Rectal smooth muscle tissue (tissue), 1 donor: ENCODE data around the gene DGCR6L.
"Not testable (repeated sequence)": the region's sequence is repeated elsewhere in the genome, so short reads cannot be mapped to it uniquely, and the experiment has no call there.

ENCODE experiments used
- H3K27ac ChIP-seq: one replicate; pipeline ENCODE4 v1.7.0; 2013; ENCODE audit warnings: low read depth, low read length, inconsistent platforms
- H3K27me3 ChIP-seq: one replicate; pipeline ENCODE4 v1.7.0; 2013; ENCODE audit warnings: low read length; ENCODE audit not compliant: control insufficient read depth, insufficient read depth
- H3K36me3 ChIP-seq: one replicate; pipeline ENCODE4 v1.7.0; 2013; ENCODE audit warnings: low read length; ENCODE audit not compliant: control insufficient read depth, insufficient read depth
- H3K4me1 ChIP-seq: one replicate; pipeline ENCODE4 v1.7.0; 2013; ENCODE audit warnings: low read length; ENCODE audit not compliant: control insufficient read depth, insufficient read depth
- H3K4me3 ChIP-seq: one replicate; pipeline ENCODE4 v1.7.0; 2013; ENCODE audit warnings: low read length
- H3K9ac ChIP-seq: one replicate; pipeline ENCODE4 v1.7.0; 2013; ENCODE audit warnings: low read length

DGCR6L gene

DNA sequence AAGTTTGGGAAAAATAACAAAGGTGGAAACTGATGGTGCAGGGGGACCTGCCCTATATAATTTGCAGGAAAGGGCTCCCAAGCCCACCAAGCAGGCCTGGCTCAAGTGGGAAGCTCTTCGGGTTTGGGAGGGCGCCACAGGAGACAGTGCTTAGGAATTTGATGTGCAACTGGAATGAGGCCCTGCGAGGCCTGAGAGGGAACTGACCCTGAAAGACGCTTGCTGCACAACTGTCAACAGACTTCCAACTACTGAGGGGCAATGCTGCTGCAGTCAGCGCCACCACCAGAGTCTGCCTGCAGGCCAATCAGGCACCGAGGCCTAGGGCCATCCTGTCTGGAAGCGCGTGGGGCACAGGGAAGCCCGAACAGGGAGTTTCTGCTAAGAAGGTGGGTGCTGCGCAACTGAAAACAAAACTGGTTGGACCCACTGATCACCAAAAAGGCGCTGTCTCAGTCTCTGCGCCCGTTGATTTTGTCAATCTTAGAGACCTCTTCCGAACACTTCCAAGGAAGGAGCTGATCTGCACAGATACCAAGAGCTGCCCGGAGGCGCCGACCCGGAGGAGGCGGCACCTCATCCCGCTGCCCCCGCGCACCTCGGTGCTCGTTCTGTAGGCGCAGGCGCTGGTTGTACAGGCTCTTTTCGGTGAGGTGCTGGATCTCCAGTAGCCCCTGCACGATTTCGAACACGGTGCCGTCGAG, 667 bp downstream of the DGCR6L start:
- Histone ChIP-seq H3K36me3 (no peaks in the 10 kb centered on the region), H3K9ac (peak overlapping the region; percentile 49), H3K4me1 (peaks cover 10% of the 10 kb centered on the region), H3K27ac (peak overlapping the region; percentile 58), H3K27me3 (no peaks in the 10 kb centered on the region), H3K4me3 (peak overlapping the region; percentile 89)

DNA sequence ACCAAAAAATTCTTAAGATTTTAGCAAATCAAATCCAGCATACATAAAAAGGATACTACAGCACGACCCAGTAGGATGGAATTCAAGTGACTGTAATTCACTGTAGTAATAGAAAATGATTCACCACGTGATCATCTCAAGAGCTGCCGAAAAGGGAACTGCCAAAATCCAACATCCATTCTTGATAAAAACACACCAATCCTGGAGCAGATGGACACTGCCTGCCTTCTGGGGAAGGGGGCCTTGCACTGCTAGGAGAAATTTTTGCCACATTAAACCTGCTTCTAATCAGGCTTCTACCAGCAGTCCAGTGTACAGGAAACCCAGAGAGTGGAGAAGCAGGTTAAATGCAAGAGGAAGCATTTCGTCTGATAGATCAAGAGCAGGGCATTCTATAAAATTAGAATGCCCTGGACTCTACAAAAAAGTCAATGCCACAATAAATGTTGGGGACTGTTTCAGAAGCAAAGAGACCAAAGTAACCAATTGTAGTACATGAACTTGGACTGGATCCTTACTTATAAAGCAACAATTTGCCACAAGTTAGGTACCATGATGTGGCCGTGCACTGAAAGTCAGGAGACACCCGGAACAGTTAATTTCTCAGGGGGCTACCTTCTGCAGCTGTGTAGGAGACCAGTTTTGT, 1.7 kb downstream of the DGCR6L start:
- not testable (repeated sequence) for H3K27ac ChIP-seq, H3K9ac ChIP-seq, H3K4me3 ChIP-seq, H3K4me1 ChIP-seq, H3K36me3 ChIP-seq, H3K27me3 ChIP-seq

DNA sequence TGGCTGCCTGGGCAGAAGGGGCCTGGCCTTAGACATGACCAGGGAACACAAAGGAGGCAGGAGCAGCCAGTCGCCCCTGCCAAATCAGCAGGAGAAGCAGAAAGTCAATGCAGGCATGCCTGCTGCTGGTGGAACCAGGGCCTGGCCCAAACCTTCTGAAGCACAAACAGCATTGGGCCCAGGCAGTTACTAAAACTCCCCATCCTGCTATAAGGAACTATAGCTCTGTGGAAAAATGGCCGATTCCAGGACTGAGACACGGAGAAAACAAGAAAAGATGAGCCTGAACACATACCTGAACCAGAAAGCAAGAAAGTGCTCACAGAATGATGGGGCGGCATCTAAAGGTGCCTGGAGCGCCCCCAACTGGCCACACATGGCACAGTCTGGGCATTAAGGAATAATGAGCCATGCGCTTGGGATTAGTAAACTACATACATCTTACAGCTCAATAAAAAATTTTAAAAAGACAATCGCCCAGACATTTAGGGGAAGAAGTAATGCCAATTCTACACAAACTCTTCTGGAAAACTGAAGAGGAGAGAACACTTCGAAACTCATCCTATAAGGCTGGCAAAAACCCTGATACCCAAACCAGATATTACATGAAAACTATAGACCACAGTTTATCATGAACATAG, 2.3 kb downstream of the DGCR6L start:
- not testable (repeated sequence) for H3K4me1 ChIP-seq, H3K9ac ChIP-seq, H3K27me3 ChIP-seq, H3K27ac ChIP-seq, H3K4me3 ChIP-seq, H3K36me3 ChIP-seq

DNA sequence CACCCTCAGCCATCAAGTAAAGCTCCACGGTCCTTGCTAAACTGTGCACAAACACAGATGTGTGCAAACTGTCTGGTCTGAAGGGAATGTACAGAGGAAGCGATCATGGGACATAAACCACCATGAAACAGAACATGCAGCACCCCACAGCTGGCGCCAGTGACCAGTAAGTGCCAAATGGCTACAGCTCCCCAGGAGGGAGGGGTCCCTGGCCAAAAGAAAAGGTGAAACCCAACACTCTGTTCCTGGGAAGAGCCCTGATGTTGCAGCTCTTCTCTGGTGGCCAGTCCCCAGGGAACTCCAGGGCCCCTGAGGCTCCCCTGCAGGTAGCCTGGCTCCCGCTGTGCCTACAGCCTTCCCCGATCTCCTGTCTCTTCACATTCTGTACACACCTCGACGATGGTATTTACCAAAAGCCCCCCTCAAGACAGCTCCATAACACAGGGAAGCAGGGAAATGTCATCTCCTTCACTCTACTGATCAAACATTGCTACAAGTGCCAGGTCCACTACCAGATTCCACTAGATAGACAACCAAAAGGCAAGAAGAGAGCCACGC, 2.9 kb downstream of the DGCR6L start:
- H3K27me3 ChIP-seq, result no peaks in the 10 kb centered on the region
- H3K9ac ChIP-seq, result no peak overlapping the region
- no peaks in the 10 kb centered on the region for H3K36me3 ChIP-seq
- H3K4me1 ChIP-seq, result peaks cover 10% of the 10 kb centered on the region
- no peak overlapping the region for H3K4me3 ChIP-seq
- no peak overlapping the region for H3K27ac ChIP-seq

DNA sequence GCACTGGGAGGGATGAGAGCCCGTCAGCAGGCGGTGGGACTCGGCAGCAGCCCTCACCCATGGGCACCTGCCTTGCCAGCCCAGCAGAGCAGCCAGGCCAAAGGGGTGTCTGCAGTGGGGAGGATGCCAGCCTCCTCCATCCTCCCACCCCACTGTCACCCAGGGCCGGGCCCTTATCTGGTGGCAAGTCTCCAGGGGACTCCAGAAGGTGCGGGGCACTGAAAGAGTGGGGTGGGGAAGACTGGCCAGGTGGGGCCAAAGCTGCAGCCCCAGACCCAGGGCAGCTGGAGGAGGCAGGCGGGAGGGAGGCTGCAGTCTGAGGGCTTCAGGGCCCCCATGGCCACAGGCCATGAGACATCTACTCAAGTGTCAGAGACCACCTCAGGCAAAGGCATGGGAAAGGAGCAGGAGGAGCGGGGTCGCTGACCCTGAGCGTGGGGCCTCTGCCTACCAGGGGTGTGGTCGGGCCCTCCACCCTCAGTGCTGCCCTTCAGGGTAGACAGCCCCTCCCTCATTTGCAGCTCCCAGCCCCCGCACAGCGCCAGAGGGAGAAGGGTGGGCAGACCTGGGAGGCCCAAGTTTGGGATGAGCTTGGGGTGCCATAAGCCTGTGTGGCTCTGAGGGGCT, 3.5 kb downstream of the DGCR6L start:
- H3K4me1 ChIP-seq, result peaks cover 10% of the 10 kb centered on the region
- no peak overlapping the region for H3K27ac ChIP-seq
- no peaks in the 10 kb centered on the region for H3K27me3 ChIP-seq
- no peak overlapping the region for H3K4me3 ChIP-seq
- no peak overlapping the region for H3K9ac ChIP-seq
- no peaks in the 10 kb centered on the region for H3K36me3 ChIP-seq

DNA sequence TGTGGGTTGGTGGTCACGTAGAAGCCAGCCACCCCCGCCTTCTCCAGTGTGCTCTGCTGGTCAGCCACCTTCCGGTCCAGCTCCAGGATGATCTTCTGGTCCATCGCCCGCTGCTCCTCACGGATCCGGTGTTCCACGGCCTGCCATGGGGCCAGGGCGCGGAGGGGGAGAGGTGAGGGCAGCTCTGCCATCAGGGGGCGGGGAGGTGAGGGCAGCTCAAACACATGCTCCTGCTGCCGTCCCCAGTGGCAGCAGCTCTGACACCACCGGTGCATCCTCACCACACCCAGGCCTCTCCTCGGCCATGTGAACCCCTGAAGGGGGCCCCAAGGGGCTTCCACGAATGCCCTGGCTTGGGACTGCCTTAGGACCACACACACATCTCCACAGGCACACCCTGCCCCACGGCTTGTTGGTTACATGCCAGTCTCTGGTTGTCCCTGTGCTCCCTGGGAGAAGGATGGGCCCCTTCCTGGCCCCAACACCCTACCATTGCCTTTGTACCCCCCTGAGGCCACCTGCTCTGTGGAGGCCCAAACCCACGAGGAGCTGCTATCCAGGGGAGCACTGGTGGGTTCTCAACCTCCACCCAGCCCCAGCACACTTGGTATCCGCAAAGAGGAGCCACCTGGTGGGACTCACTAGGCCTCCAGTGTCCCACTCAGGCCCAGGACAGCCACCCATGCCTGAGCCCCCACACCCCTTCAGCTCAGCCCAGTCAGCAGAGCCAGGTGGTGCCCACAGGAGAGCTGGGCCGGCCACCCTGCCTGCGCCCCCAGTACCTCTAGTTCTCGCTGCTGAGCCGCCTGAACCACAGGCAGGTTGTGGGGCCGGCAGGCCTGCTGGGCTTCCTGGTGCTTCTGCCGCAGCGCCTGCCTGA, 4.3 kb downstream of the DGCR6L start:
- no peaks in the 10 kb centered on the region for H3K36me3 ChIP-seq
- H3K27me3 ChIP-seq, result no peaks in the 10 kb centered on the region
- no peak overlapping the region for H3K27ac ChIP-seq
- H3K9ac ChIP-seq, result no peak overlapping the region
- H3K4me1 ChIP-seq, result peaks cover 6% of the 10 kb centered on the region
- H3K4me3 ChIP-seq, result no peak overlapping the region

DNA sequence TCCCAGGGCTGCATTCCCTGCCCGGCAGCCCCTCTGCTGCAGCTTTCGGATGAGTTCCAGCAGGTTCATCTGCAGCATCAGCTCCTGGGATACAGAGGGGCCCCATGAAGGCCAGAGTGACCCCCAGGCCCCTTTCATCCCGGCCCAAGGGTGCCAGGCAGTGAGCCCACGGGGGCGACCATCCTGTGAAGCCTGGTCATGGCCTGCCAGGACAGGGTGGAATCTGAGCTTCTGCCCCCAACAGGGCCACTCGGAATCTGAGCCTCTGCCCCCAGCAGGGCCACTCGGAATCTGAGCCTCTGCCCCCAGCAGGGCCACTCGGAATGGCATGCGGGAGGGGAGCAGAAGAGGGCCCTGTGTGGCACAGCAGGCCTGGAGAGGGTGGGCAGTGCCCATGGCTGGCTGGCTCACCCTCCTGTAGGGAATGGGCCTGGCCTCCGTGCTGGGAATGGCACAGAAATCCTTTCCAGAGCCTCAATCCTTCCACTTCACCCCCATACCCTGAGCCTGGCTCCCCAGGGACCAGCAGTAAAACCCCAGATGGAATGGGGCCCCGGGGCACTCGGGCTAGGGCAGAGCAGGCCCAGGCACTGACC, 5.0 kb downstream of the DGCR6L start:
- H3K27me3 ChIP-seq, H3K4me3 ChIP-seq, H3K36me3 ChIP-seq, H3K9ac ChIP-seq, H3K4me1 ChIP-seq, H3K27ac ChIP-seq: not testable (repeated sequence)

DNA sequence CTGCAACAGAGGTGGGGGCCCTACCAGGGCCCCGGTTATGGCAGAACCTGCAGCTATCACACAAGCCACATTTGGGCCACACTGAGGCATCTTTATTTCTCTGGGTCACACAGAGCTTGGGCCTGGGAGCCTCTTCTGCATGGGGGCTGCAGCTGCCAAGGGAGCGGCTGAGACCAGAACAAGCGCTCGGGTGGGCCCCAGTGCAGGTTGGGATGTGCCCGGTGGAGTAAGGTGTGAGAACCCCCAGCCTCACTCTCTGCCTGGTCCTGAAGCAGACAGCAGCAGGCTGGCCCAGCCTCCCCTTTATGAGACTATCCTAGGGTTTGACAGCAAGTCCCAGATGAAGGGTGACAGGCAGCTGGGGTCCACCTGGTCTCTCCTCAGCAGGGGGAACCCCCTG, 5.7 kb downstream of the DGCR6L start:
- H3K4me1 ChIP-seq, H3K4me3 ChIP-seq, H3K27ac ChIP-seq, H3K27me3 ChIP-seq, H3K9ac ChIP-seq, H3K36me3 ChIP-seq: not testable (repeated sequence)

DNA sequence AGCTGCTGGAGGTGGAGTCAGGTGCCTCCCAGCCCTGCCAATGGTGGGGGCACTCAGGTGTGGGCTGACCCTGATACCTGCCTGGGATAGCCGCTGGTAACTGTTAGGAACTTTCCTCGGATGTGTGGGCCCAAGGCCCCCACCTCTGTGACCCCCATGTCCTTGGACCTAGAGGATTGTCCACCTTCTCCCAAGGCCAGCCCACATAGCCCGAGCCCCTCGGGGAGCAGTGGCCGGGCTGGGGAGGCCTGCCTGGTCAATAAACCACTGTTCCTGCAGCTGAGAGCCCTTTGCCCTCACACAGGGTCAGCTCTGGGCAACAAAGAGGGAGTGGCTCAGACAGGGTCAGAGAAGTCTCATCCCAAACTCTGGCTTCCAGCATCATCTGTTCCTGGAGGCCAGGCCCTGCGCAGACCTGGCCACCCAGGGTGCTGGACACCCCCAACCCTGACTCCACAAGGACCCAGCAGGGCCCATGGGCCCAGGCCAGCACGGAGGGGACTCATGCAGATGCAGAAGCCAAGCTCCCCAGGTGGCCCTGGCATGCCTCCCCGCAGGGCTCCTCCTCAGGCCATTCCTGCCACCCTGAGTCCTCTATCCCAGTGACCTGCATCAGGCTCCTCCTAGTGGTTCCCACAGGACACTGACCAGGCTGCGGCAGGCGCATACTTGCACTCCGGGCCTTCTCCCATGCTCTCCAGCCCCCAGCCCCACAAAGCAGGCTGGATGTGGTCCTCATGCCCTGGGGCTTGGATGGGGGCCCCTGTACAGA, 6.4 kb downstream of the DGCR6L start:
- H3K9ac ChIP-seq, H3K27me3 ChIP-seq, H3K4me1 ChIP-seq, H3K27ac ChIP-seq, H3K4me3 ChIP-seq, H3K36me3 ChIP-seq: not testable (repeated sequence)

DNA sequence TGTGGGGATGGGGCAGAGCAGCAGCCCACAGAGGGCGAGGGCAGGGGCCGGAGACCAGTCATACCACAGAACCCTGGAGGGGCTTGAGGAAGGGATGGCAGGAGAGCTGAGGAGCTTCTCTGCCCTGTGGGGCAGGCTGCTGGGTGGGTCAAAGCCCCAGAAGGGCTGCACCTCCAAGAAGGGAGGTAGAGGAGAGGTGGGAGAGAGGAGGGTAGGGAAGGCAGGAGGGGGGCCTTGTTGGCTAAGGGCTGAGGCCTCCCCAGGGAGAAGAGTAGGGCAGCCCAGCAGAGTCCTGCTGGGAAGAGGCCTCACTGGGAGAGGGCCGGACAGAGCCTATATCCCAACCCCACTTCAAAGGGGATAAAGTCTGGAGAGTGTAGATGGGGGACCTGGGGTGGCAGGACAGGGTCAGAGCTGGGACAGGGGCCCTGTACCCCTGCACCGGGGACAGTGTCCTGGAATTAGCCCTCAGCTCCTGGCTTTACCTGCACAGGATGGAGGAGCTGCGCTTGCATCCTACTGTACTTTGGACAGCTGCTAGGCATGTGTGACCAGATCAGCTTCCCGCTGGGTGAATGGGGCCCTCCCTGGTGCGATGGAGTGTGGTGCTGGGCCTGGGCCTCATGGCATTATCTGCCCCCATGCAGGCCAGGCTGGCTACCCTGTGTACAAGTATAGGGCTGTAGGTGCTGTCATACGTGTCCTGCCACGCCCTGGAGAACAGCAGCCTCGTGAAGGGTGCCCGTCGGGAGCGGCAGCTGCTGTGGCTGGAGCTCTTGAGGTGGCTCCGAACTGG, 7.3 kb downstream of the DGCR6L start:
- Histone ChIP-seq H3K4me3 (no peak overlapping the region), H3K9ac (no peak overlapping the region), H3K36me3 (no peaks in the 10 kb centered on the region), H3K27ac (no peak overlapping the region), H3K27me3 (no peaks in the 10 kb centered on the region), H3K4me1 (no peaks in the 10 kb centered on the region)
